Measurements from ENCODE around the gene IL1R2.

The IL1R2 gene

DNA sequence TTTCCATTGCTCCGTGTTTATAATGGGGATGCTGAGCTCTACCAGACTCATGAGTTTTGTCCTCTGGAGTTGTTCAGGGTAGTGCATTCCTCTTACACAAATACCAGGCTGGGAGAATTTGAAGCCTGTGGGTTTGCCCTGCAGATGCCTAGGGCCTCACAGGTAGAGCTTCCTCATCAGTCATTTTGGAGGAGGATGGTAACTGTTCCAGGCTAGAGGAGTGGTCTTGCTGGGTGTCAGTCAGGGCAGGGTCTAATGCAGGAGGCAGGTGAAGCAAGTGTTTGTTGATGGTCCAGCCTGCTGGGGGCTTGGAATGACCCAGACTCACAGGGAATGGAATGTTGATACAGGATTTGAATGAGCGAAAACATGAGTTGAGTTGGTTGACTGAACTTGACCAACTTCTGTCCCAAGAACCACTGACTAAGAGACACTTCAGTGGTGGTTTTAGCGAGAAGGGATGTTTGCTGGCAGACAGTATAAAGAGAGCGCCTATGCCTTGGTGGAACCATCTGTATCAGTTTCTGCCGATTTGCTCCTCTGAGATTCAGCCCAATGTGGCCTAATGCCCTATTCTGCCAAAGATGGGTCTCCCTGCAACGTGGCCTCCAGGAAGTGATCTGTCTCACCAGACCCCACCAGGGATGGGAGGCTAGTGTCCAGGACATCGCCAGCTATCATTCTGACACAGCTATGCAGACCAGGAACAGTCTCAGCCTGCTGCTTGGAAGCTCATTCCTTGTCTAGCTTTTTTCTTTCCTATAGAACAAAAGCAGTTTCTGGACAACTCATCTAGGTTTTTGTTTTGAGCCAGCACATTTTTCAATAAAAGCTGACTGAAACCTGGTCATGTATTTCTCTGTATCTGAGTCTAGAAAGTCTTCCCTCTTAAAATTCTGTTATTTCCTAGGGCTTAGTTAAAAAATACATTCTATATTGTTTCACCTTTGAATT, 9.3 kb downstream of the IL1R2 start:
- no peak for DNase-seq

GRCh38 chr2:102001767-102002142, 10.0 kb downstream of the IL1R2 start:
- DNase-seq, result no peak

GRCh38 chr2:102002228-102002627, 10.5 kb downstream of the IL1R2 start:
- DNase-seq, result peak; percentile 1

DNA sequence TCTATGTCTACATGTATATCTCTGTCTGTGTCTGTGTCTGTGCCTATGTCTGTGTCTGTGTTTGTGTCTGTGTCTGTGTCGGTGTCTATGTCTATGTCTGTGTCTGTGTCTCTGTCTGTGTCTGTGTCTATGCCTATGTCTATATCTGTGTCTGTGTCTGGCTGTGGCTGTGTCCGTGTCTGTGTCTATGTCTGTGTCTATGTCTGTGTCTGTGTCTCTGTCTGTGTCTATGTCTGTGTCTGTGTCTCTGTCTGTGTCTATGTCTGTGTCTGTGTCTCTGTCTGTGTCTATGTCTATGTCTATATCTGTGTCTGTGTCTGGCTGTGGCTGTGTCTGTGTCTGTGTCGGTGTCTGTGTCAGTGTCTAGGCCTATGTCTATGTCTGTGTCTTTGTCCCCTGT, 11.1 kb downstream of the IL1R2 start:
- DNase-seq, result peak; percentile 1

GRCh38 chr2:102003696-102004095, 11.9 kb downstream of the IL1R2 start:
- DNase-seq, result peak; percentile 20

GRCh38 chr2:102004581-102004980, 12.8 kb downstream of the IL1R2 start:
- peak; percentile 5 for DNase-seq

- no peak for DNase-seq
Observed at GRCh38 chr2:102005449-102005848, 13.7 kb downstream of the IL1R2 start.

DNA sequence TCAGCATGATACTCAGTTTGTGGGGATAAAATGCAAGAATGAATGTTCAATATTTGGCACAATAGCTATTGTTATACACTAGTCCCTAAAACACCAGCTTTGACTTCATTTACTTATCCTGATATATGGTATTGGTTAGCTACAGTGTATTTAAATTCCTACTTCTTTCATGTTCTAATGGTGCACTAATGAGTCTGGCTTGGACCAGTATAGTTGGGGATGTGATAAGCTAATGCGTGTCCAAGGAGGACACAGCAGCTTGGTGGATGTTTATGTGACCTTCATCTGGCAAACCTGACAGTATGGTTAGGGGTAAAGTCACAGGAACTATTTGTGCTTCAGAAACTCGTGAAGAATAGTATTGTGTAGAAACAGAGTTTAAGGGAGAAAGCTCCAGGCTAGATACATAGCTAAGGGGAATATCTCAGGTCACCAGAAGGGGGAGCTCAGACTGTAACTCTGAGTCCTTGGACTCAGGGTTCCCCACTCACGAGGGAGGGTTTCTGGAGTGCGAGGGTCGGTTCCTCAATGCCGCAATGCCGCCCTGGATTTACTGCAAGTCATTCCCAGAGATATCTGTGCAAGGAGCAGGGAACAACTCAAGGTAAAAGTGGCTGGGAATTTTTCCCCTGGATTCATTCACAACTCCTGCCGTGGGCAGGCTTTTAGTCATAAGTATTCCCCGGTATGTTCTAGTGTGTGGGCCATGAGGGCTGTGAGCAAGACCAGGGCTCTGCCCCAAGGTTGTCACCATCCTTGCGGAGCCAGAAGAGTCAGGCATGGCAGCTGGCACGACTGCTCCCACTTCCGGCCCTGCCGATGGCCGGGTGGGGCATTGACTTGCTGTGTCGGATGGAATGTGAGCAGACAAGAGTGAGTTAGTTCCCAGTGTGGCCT, 14.5 kb downstream of the IL1R2 start:
- DNase-seq, result peak; percentile 41

DNA sequence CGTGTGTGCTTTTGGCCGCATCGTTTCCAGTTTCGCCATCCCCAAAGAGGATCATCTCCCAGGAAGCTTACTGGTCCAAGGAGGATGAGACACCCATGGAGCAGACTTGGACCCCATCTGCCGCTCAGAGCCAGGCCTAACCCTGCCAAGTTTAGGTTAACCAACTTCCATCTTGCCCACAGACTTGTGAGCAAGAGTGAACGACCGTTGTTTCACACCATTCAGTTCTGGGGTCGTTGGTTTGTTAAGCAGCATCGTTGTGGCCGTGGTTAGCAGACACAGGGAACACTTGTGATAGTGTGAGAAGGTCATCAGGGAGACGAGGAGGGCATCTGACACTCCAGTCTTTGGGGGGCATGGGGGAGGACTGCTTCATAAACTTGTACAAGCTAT, 15.1 kb downstream of the IL1R2 start:
- DNase-seq, result no peak

DNA sequence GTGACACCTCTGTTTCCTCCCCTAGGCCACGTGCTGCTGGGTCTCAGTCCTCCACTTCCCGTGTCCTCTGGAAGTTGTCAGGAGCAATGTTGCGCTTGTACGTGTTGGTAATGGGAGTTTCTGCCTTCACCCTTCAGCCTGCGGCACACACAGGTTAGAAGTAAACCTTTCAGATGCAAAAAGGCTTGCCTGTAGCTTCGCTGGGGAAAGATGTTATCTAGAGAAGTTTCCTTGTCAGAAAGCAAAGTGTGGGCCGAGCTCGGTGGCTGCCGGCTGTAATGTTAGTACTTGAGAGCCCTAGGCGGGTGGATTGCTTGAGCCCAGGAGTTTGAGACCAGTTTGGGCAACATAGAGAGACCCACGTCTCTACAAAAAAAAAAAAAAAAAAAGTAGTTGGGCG, 16.7 kb downstream of the IL1R2 start:
- DNase-seq, result no peak

DNA sequence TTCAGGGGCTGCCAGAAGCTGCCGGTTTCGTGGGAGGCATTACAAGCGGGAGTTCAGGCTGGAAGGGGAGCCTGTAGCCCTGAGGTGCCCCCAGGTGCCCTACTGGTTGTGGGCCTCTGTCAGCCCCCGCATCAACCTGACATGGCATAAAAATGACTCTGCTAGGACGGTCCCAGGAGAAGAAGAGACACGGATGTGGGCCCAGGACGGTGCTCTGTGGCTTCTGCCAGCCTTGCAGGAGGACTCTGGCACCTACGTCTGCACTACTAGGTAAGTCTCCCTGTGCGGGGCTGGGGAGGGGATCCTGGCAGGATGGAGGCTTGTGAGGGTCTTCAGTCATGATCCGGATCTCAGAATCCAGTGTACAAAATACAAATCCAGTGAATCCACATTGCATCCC, 17.8 kb downstream of the IL1R2 start:
- no peak for DNase-seq

DNA sequence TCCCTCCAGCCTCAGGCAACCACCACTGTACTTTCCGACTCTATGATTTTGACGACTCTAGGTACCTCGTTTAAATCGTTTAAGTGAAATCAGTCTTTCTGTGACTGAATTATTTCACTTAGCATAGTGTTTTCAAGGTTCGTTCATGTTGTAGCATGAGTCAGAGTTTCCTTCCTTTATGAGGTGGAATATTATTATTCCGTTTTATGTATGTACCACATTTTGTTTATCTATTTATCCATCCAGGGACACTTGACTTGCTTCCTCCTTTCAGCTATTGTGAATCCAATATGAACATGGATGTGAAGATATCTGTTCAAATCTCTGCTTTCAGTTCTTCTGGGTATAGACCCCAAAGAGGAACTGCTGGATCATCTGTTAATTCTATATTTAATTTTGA, 19.1 kb downstream of the IL1R2 start:
- DNase-seq, result no peak

DNA sequence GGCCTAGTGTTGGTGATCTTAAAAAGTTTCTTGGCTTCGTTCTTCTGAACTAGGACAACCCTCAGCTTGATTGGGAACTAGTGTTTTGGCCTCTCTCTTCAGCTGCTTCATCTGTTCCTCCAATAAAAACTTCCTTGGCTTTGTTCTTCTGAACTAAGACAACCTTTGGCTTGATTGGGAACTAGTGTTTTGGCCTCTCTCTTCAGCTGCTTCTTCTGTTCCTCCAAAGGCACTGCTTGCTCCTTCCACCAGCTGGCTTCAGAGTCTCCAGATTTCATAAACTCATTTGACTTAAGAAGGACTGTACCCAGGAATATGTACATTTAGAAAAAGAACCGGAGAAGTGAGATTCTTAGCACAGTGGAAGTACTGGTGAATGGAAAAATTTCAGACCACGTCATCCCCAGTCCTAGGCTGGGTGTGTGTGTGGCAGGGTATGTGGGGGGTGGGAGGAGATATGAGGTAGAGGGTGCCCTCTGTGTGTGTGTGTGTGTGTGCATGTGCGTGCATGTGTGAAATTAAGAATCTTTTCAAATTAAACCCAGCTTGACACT, 20.4 kb downstream of the IL1R2 start:
- no peak for DNase-seq

GRCh38 chr2:102013206-102014040, 21.7 kb downstream of the IL1R2 start:
- DNase-seq, result no peak

DNA sequence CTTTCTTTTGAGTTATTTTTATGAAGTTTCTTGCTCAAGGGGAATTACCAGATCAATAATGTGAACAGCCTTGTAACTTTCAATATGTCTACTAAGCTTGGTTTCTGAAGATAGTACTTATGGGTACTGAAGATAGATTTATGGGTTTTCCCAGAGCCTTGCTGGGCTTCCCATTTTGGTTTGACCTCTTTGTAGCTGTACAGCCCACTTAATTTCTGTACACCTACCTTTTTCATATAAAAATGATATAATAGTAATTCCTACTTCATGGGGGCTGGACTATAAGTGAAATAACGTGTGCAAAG, 22.2 kb downstream of the IL1R2 start:
- DNase-seq, result no peak

DNA sequence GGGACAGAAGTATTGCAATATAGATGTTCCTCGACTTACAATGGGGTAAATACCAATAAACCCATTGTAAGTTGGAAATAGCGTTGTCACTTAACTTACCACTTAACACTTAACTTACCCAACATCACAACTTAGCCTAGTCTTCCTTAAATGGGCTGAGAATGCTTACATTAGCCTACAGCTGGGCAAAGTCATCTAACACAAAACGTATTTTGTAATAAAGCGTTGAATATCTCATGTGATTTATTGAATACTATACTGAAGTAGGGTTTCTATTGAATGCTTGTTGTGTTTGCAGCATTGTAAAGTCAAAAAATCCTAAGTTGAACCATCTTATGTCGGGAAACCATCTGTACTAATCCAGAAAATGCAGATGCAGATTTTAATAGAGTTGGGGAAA, 23.6 kb downstream of the IL1R2 start:
- DNase-seq, result no peak

DNA sequence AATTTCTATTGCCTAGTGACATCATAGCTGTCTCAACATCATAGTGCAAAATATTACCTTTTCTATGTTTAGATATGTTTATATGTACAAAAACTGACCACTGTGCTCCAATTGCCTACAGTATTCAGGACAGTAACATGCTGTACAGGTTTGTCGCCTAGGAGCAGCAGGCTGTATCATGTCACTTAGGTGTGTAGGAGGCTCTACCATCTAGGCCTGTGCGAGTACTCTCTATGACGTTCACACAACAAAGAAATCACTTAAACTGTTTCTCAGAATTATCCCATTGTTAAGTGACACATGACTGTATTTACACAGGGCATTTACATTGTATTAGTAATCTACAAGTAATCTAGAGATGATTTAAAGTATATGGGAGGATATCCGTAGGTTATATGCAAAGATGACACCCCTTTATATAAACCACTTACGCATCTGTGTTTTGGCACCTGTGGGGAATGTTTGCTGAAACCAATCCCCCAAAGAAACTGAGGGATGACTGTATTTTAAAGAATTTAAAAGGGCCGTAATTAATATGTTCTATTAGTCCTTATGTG, 24.7 kb downstream of the IL1R2 start:
- DNase-seq, result no peak

DNA sequence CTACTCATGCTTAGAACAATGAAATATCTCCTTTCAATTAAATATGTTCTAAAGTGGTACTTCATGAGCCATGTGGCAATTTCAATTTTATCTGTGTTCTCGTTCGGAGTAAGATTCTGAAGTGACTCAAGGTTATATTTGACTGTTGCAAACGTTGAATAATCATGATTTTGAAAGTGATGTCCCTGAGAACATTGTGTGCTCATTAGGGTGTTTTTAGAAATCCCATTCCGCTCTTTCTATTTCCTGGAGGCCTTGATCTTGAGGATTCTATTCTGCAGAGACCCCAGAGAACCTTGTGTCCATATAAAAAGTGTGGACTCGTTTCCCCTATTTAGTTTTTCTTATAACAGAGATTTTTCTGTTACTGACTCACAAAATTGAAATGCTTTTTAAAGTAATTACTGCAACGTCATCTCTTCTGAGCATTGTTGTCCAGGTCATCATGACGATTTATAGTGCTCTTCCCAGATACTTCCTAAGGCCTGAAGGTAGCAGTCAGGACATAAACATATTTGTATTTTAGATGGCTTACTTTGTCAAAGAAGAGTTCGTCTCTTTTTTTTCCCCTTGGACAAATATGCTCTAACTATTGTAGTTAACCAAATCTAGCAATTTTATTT, 27.2 kb downstream of the IL1R2 start:
- DNase-seq, result no peak

GRCh38 chr2:102020596-102021170, 28.9 kb downstream of the IL1R2 start:
- DNase-seq, result peak; percentile 82

- no peak for DNase-seq
Observed at GRCh38 chr2:102021779-102022178, 30.0 kb downstream of the IL1R2 start.

GRCh38 chr2:102022884-102023539, 31.3 kb downstream of the IL1R2 start:
- no peak for DNase-seq

All from CD4-positive, alpha-beta T cell treated with Interleukin-17A for 1 hour (primary cell).